Caco-2 (cell line): ENCODE results near the gene DVL1. TPM values are rescaled to one million over a fixed set of nuclear protein-coding genes. Genes with fewer than 3 reads are reported as not detected.
A peak's percentile ranks its signal among the peaks of the same experiment; 100 is the strongest.

ENCODE experiments used
- BruUV-seq: library from RNA; stranded (reverse); fragments of 400-500 nt; replicated peaks from 2 replicates; lab custom pipeline; 2021; lab: Mats Ljungman, UMichigan
- CTCF ChIA-PET: fragments of 300-600 bp; sonication (Branson Sonifier 250); formaldehyde crosslinking; loops from one replicate; lab custom pipeline; 2022; ENCODE audit warnings: antibody characterized with exemption; lab: Charles Lee
- POLR2A ChIA-PET: fragments of 300-600 bp; sonication (Branson Sonifier 250); formaldehyde crosslinking; loops from one replicate; lab custom pipeline; 2022; ENCODE audit warnings: antibody characterized with exemption; lab: Charles Lee
- DNase-seq, 2 experiments: peaks; one replicate each; pipeline versions ENCODE4 v3.0.0 to v3.0.0-alpha.2; 2020 to 2022
- H3K27me3 ChIP-seq: replicated peaks from 2 replicates; pipeline ENCODE4 v1.6.0; 2011; ENCODE audit warnings: low read length; ENCODE audit not compliant: control insufficient read depth, insufficient read depth
- H3K36me3 ChIP-seq: 2 replicates; pipeline ENCODE4 v1.5.1; 2011; ENCODE audit warnings: low read length; ENCODE audit not compliant: control insufficient read depth, insufficient read depth
- H3K4me1 ChIP-seq: fragments of 250-450 bp; sonication (Bioruptor Pico); 2 replicates; pipeline ENCODE4 v1.5.1; 2020; ENCODE audit warnings: mild to moderate bottlenecking
- H3K4me3 ChIP-seq: 2 replicates; pipeline ENCODE4 v1.5.1; 2011; ENCODE audit warnings: low read depth, mild to moderate bottlenecking, control low read depth, low read length
- H3K9me3 ChIP-seq: fragments of 250-450 bp; sonication (Bioruptor Pico); 2 replicates; pipeline ENCODE4 v1.5.1; 2020; ENCODE audit warnings: mild to moderate bottlenecking, moderate library complexity
- H3K27ac Mint-ChIP-seq: one replicate; pipeline ENCODE4 v1.8.0; 2022; ENCODE audit warnings: mixed read lengths; ENCODE audit not compliant: unreplicated experiment
- H3K27me3 Mint-ChIP-seq: one replicate; pipeline ENCODE4 v1.8.0; 2022; ENCODE audit warnings: mixed read lengths; ENCODE audit not compliant: insufficient read depth, unreplicated experiment
- H3K36me3 Mint-ChIP-seq: one replicate; pipeline ENCODE4 v1.8.0; 2022; ENCODE audit warnings: mild to moderate bottlenecking, mixed read lengths; ENCODE audit not compliant: insufficient read depth, unreplicated experiment
- H3K4me1 Mint-ChIP-seq: one replicate; pipeline ENCODE4 v1.8.0; 2022; ENCODE audit warnings: low read depth, mixed read lengths; ENCODE audit not compliant: unreplicated experiment
- H3K4me3 Mint-ChIP-seq: one replicate; pipeline ENCODE4 v1.8.0; 2022; ENCODE audit warnings: mild to moderate bottlenecking, moderate library complexity, mixed read lengths; ENCODE audit not compliant: unreplicated experiment
- H3K9me3 Mint-ChIP-seq: one replicate; pipeline ENCODE4 v1.8.0; 2022; ENCODE audit warnings: mixed read lengths; ENCODE audit not compliant: unreplicated experiment
- CTCF ChIP-seq, 2 experiments: fragments of 200-600 bp in 1 of 2; IDR thresholded peaks; 1 replicate in 1 of 2; 2 replicates in 1 of 2; pipeline versions ENCODE4 v1.5.1 to v1.8.0; 2011 to 2022; ENCODE audit warnings: antibody characterized with exemption in 1 of 2, control low read depth in 1 of 2, inconsistent platforms in 1 of 2, low read depth in 1 of 2, low read length in 1 of 2, mild to moderate bottlenecking in 1 of 2, moderate library complexity in 1 of 2; ENCODE audit not compliant: insufficient read depth in 1 of 2, severe bottlenecking in 1 of 2, unreplicated experiment in 1 of 2
- intact Hi-C: fragments of 100-400 bp; cut with micrococcal nuclease; formaldehyde crosslinking; loops from one replicate; pipeline ENCODE4 v1.10.0; 2022; ENCODE audit not compliant: unreplicated experiment
- total RNA-seq: library from RNA; stranded (reverse); gene quantifications from 2 replicates; pipeline ENCODE4 v1.2.3, GENCODE V29; 2022

DVL1 gene
- total RNA-seq, 1 experiment from 2014 or later: 40.6 TPM

GRCh38 chr1:1366699-1367066 lies 17.5 kb upstream of the DVL1 start:
- TF ChIP-seq CTCF (IDR thresholded peaks at IDR 0.05; ENCODE audit: insufficient read depth in 1 of 2, low read depth in 1 of 2, low read length in 1 of 2, severe bottlenecking in 1 of 2, unreplicated experiment in 1 of 2): no peak
- no peak overlapping the region for H3K4me3 Mint-ChIP-seq
- H3K27me3 ChIP-seq: no peaks in the 10 kb centered on the region
- H3K27me3 Mint-ChIP-seq: no peaks in the 10 kb centered on the region
- H3K9me3 Mint-ChIP-seq: no peaks in the 10 kb centered on the region
- no TSS peak for BruUV-seq
- no peaks in the 10 kb centered on the region for H3K36me3 ChIP-seq
- CTCF ChIA-PET: no interaction called here
- no peak for DNase-seq
- peaks cover 6% of the 10 kb centered on the region for H3K36me3 Mint-ChIP-seq
- intact Hi-C loops: no loop called here
- H3K9me3 ChIP-seq: no peaks in the 10 kb centered on the region
- H3K27ac Mint-ChIP-seq: no peak overlapping the region
- no peak overlapping the region for H3K4me3 ChIP-seq
- H3K4me1 Mint-ChIP-seq: no peaks in the 10 kb centered on the region
- POLR2A ChIA-PET: no interaction called here
- H3K4me1 ChIP-seq: no peaks in the 10 kb centered on the region

GRCh38 chr1:1365875-1366698 lies 16.9 kb upstream of the DVL1 start:
- no peak for TF ChIP-seq CTCF (IDR thresholded peaks at IDR 0.05; ENCODE audit: insufficient read depth in 1 of 2, low read depth in 1 of 2, low read length in 1 of 2, severe bottlenecking in 1 of 2, unreplicated experiment in 1 of 2)
- H3K27me3 ChIP-seq: no peaks in the 10 kb centered on the region
- ChIA-PET CTCF (no interaction called here), POLR2A (no interaction called here)
- no peak for DNase-seq
- no peaks in the 10 kb centered on the region for H3K9me3 ChIP-seq
- Mint-ChIP-seq H3K27ac (no peak overlapping the region), H3K27me3 (no peaks in the 10 kb centered on the region), H3K4me3 (no peak overlapping the region), H3K9me3 (no peaks in the 10 kb centered on the region), H3K4me1 (peaks cover 1% of the 10 kb centered on the region), H3K36me3 (peaks cover 6% of the 10 kb centered on the region)
- TSS peak; percentile 47 for BruUV-seq
- no peak overlapping the region for H3K4me3 ChIP-seq
- intact Hi-C loops: no loop called here
- no peaks in the 10 kb centered on the region for H3K36me3 ChIP-seq
- peaks cover under 1% of the 10 kb centered on the region; the same call in 1 of the 2 replicates for H3K4me1 ChIP-seq

- intact Hi-C loops: no loop called here
- ChIA-PET POLR2A (no interaction called here), CTCF (no interaction called here)
- Mint-ChIP-seq H3K4me1 (peaks cover 8% of the 10 kb centered on the region), H3K27ac (no peak overlapping the region), H3K9me3 (no peaks in the 10 kb centered on the region), H3K4me3 (no peak overlapping the region), H3K27me3 (no peaks in the 10 kb centered on the region), H3K36me3 (no peaks in the 10 kb centered on the region)
- no peak for TF ChIP-seq CTCF (IDR thresholded peaks at IDR 0.05; ENCODE audit: insufficient read depth in 1 of 2, low read depth in 1 of 2, low read length in 1 of 2, severe bottlenecking in 1 of 2, unreplicated experiment in 1 of 2)
- Histone ChIP-seq H3K4me3 (no peak overlapping the region), H3K36me3 (no peaks in the 10 kb centered on the region), H3K4me1 (peaks cover 17% of the 10 kb centered on the region), H3K27me3 (no peaks in the 10 kb centered on the region), H3K9me3 (no peaks in the 10 kb centered on the region)
- no peak for DNase-seq
- BruUV-seq: no TSS peak
Measured at GRCh38 chr1:1364266-1364665, 15.0 kb upstream of the DVL1 start.
